Brain microvascular endothelial cell (primary cell): ENCODE data around the gene PEX11B.
A peak's percentile ranks its signal among the peaks of the same experiment; 100 is the strongest.

Experiments
- DNase-seq: peaks from one replicate; pipeline ENCODE4 v3.0.0-alpha.2; 2020
- H3K27ac ChIP-seq: fragments of 250-450 bp; sonication (Bioruptor Pico); 2 replicates; pipeline ENCODE4 v1.5.1; 2020; ENCODE audit warnings: mild to moderate bottlenecking, moderate library complexity
- H3K27me3 ChIP-seq: fragments of 250-450 bp; sonication (Bioruptor Pico); replicated peaks from 2 replicates; pipeline ENCODE4 v1.5.1; 2020; ENCODE audit warnings: mild to moderate bottlenecking
- H3K36me3 ChIP-seq: fragments of 250-450 bp; sonication (Bioruptor Pico); replicated peaks from 2 replicates; pipeline ENCODE4 v1.5.1; 2020; ENCODE audit warnings: mild to moderate bottlenecking
- H3K4me3 ChIP-seq: 2 replicates; pipeline ENCODE4 v1.5.1; 2011; ENCODE audit warnings: low read depth, mild to moderate bottlenecking, control low read depth, low read length, moderate library complexity
- CTCF ChIP-seq: IDR thresholded peaks from 2 replicates; pipeline ENCODE4 v1.5.1; 2011; ENCODE audit warnings: low read depth, mild to moderate bottlenecking, moderate library complexity, low read length, control low read depth, inconsistent platforms; ENCODE audit errors: missing control alignments
- in situ Hi-C: cut with HindIII; loops from 2 replicates; pipeline ENCODE4 v1.10.0; 2017; ENCODE audit warnings: low sequenced_read_pairs, low pct_ligation_motif_present

Gene PEX11B

GRCh38 chr1:145893306-145894055 lies 25.0 kb downstream of the PEX11B start:
- Histone ChIP-seq H3K4me3 (no peak overlapping the region), H3K36me3 (no peaks in the 10 kb centered on the region), H3K27ac (no peak overlapping the region), H3K27me3 (no peaks in the 10 kb centered on the region)
- no peak for TF ChIP-seq CTCF
- in situ Hi-C loops: no loop called here
- no peak for DNase-seq

- H3K36me3 ChIP-seq: no peaks in the 10 kb centered on the region
- no peaks in the 10 kb centered on the region for H3K27me3 ChIP-seq
- no peak for DNase-seq
- no peak overlapping the region for H3K4me3 ChIP-seq
- no peak for TF ChIP-seq CTCF
- in situ Hi-C loops: no loop called here
- H3K27ac ChIP-seq: peak overlapping the region; percentile 76
These were observed 25.9 kb downstream of the PEX11B start for GRCh38 chr1:145892486-145893087.

- Histone ChIP-seq H3K27ac (peak overlapping the region; percentile 76), H3K36me3 (no peaks in the 10 kb centered on the region), H3K4me3 (no peak overlapping the region), H3K27me3 (no peaks in the 10 kb centered on the region)
- in situ Hi-C loops: no loop called here
- peak; percentile 94 for TF ChIP-seq CTCF
- peak; percentile 98 for DNase-seq
These were observed 26.7 kb downstream of the PEX11B start for GRCh38 chr1:145891587-145892485.

GRCh38 chr1:145891143-145891542 lies 27.4 kb downstream of the PEX11B start:
- no peak overlapping the region for H3K4me3 ChIP-seq
- no peak for TF ChIP-seq CTCF
- peak overlapping the region; percentile 23 for H3K27ac ChIP-seq
- in situ Hi-C loops: no loop called here
- no peaks in the 10 kb centered on the region for H3K27me3 ChIP-seq
- H3K36me3 ChIP-seq: no peaks in the 10 kb centered on the region
- DNase-seq: peak; percentile 42

- no peak overlapping the region for H3K27ac ChIP-seq
- H3K4me3 ChIP-seq: no peak overlapping the region
These were observed 28.8 kb downstream of the PEX11B start for GRCh38 chr1:145889722-145890121.

More at GRCh38 chr1:145889722-145890121, 28.8 kb downstream of the PEX11B start:
- no peak for TF ChIP-seq CTCF
- no peak for DNase-seq
- in situ Hi-C loops: no loop called here
- no peaks in the 10 kb centered on the region for H3K27me3 ChIP-seq
- H3K36me3 ChIP-seq: no peaks in the 10 kb centered on the region
